ENCODE data around the gene CKAP2L.

DNA sequence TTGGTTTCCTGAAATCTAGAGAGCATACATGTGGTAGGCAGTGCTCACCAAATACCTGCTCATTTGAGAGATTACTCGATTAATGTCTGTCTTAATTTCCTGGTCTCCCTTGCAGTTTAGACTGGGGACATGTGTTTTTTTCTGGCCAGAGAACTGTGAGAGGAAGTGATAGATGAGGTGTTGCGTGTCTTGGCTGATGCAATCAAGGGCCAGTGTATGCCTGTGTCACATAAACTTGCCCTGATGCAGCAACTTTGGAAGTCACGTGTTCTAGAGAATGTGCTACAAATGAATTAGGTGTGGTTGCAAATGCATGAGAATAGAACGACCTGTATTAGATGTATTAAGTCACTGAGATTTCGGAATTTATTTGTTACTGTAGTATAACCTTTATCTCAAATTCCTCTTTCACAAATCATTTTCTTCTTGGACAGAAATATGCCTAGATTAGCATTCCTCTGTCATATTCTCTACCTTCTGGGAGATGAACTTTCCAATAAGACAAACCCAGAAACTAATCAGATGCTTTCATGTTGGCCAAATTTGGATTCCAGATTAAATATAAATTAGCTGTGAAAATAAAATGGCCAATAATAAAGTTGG is 29.8 kb upstream of the CKAP2L start:
- TF ChIP-seq POLR2A (IDR thresholded peaks at IDR 0.05): no peak
- TF ChIP-seq, protein P1, sequence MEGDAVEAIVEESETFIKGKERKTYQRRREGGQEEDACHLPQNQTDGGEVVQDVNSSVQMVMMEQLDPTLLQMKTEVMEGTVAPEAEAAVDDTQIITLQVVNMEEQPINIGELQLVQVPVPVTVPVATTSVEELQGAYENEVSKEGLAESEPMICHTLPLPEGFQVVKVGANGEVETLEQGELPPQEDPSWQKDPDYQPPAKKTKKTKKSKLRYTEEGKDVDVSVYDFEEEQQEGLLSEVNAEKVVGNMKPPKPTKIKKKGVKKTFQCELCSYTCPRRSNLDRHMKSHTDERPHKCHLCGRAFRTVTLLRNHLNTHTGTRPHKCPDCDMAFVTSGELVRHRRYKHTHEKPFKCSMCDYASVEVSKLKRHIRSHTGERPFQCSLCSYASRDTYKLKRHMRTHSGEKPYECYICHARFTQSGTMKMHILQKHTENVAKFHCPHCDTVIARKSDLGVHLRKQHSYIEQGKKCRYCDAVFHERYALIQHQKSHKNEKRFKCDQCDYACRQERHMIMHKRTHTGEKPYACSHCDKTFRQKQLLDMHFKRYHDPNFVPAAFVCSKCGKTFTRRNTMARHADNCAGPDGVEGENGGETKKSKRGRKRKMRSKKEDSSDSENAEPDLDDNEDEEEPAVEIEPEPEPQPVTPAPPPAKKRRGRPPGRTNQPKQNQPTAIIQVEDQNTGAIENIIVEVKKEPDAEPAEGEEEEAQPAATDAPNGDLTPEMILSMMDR (IDR thresholded peaks at IDR 0.05 in 4 of 5, conservative IDR thresholded peaks at IDR 0.05 in 1 of 5): no peak
